ENCODE data around the gene ECE2.

DNA sequence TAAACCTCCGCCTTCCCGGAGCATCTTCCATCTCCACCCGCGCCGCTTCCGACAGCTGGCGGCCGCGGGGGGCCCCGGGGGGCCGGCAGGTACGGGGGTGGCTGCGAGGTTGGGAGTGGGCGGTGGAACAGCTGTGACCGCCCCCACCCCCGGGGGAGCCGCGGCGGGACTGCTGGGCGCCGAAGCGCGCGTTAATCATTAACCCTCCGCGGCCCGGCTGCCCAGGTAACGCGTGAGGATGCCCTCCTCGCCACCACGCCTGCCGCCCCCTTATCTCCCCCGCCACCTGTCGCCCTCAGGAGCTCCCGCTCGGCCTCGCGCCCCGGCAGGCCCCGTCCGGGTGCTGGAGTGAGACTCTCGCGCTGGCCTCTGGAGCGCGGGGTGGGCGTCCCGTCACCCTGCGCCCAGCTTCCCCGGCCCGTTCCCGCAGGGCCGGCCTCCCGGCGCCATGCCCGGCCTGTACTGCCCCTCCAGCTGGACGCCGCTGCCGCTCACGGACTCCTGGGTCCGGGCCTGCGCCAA is 45.7 kb upstream of the ECE2 start:
- TF ChIP-seq, protein P1, sequence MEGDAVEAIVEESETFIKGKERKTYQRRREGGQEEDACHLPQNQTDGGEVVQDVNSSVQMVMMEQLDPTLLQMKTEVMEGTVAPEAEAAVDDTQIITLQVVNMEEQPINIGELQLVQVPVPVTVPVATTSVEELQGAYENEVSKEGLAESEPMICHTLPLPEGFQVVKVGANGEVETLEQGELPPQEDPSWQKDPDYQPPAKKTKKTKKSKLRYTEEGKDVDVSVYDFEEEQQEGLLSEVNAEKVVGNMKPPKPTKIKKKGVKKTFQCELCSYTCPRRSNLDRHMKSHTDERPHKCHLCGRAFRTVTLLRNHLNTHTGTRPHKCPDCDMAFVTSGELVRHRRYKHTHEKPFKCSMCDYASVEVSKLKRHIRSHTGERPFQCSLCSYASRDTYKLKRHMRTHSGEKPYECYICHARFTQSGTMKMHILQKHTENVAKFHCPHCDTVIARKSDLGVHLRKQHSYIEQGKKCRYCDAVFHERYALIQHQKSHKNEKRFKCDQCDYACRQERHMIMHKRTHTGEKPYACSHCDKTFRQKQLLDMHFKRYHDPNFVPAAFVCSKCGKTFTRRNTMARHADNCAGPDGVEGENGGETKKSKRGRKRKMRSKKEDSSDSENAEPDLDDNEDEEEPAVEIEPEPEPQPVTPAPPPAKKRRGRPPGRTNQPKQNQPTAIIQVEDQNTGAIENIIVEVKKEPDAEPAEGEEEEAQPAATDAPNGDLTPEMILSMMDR (IDR thresholded peaks at IDR 0.05), result no peak
- TF ChIP-seq POLR2A (IDR thresholded peaks at IDR 0.05), result no peak

Data from tibial nerve (tissue), 3 donors.